Prostate gland (tissue), 2 donors: ENCODE data around the gene TPX2. TPM values are rescaled to one million over a fixed set of nuclear protein-coding genes. Genes with fewer than 3 reads are reported as not detected.

Experiments
- DNase-seq: peaks from one replicate; pipeline ENCODE4 v3.0.0-alpha.2; 2019; ENCODE audit warnings: low spot score
- H3K27ac ChIP-seq, 2 donors: fragments of 200-600 bp; sonication (generic); 2 replicates each; pipeline ENCODE4 v1.5.1; 2017 to 2019
- H3K27me3 ChIP-seq: fragments of 200-600 bp; sonication (generic); replicated peaks from 2 replicates; pipeline ENCODE4 v1.5.1; 2019; ENCODE audit not compliant: insufficient read depth
- H3K36me3 ChIP-seq, 2 donors: fragments of 200-600 bp; sonication (generic); 1 replicate in 1 of 2; 2 replicates in 1 of 2; pipeline versions ENCODE4 v1.5.1 to v1.8.1; 2017 to 2019
- H3K4me1 ChIP-seq: fragments of 200-600 bp; sonication (generic); replicated peaks from 2 replicates; pipeline ENCODE4 v1.5.1; 2019
- H3K4me3 ChIP-seq, 2 donors: fragments of 200-600 bp; sonication (generic); 2 replicates each; pipeline ENCODE4 v1.5.1; 2017 to 2019
- H3K9me3 ChIP-seq: fragments of 200-600 bp; sonication (generic); 2 replicates; pipeline ENCODE4 v1.5.1; 2017
- POLR2A ChIP-seq: fragments of 450-650 bp; IDR thresholded peaks from one replicate; pipeline ENCODE4 v1.6.1; 2016; ENCODE audit warnings: antibody characterized with exemption, mild to moderate bottlenecking
- POLR2AphosphoS5 ChIP-seq: sonication (generic); formaldehyde crosslinking; IDR thresholded peaks from one replicate; pipeline ENCODE4 v1.6.1; 2017; ENCODE audit warnings: antibody characterized with exemption
- WGBS: methylation state at CpG from one replicate; pipeline ENCODE4 v1.1.5; 2018; 5-methylcytosine and 5-hydroxymethylcytosine counted together
- intact Hi-C: fragments of 100-400 bp; cut with DNase I; formaldehyde crosslinking; loops from one replicate; pipeline ENCODE4 v1.14.2; 2022
- total RNA-seq, 2 donors: library from RNA; depleted of rRNA; stranded (reverse); fragments of >200 nt; gene quantifications; one replicate each; pipeline ENCODE4 v1.1.0, GENCODE V29; 2016
- TF ChIP-seq, protein P1 (sequence below), 4 experiments: fragments of 200-600 bp in 2 of 4; fragments of 450-650 bp in 2 of 4; sonication (generic) in 2 of 4; IDR thresholded peaks; 1 replicate in 3 of 4; 2 replicates in 1 of 4; pipeline ENCODE4 v1.5.1; 2016 to 2019; ENCODE audit warnings: antibody characterized with exemption in 4 of 4, mild to moderate bottlenecking in 2 of 4, moderate library complexity in 2 of 4

The TPX2 gene
- total RNA-seq, 2 donors from 2014 or later = 1.4 to 23.2 TPM

DNA sequence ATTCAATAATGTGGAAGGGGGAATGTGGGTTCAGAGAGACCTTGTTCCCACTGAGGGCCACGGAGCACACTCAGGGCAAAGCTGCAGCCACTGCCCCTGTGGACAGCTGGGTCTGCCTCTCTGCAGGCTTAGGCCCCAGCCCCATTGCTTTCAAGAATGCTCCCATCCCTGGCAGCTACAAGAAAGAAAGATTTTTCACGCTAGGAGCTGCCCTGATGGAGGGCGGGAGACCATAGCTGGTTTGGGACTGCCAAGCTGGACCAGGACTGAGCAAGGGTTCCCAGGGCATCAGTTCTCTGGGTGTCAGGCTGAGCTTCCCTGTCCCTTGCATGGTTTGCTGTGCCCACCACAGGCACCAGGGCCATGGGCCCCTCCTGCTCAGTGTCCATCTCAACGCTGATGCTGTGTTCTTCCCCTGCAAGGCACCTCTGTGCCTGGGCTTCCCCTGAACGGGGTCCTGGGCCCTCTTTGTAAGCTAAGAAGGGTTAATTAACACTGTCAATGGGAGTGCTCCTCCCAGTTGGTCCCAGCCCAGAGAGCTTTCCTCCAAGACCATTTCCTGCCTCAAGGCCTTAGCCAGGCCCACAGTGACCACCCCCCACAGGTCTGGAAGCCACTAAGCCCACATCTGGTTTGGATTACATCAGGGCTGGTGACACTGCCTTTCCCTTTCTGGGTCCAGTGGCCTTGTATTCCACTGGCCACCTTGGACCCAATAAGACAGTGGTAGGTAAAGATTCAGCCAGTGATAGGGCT is 97.9 kb downstream of the TPX2 start:
- H3K4me1 ChIP-seq = no peaks in the 10 kb centered on the region
- WGBS = 74% methylated on average over 5 of the region's 5 CpGs
- no peak for DNase-seq

DNA sequence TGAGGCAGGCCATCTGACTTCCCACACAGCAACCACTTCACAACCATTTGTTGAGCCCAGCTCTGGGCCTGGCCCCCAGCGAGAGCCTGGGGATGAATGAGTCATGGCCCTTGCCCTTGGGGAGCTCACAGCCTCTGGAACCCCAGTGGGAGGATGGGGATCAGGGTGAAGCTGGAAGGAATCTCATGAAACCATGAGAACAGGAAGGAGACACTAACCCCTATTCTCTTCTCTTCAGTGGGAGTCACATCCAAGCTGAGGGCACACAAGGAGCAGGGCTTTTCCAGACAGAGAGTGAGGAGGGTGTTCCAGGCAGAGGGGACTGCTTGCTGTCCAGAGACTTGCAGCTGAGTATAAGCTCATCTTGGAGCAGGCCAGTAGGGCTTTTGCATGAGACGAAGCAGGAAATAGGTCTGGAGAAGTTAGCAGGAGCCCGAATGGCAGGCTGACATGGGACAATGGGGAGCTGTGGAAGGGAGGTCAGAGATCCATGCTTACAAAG is 98.9 kb downstream of the TPX2 start:
- intact Hi-C loops = no loop called here
- WGBS = 65% methylated on average over 3 of the region's 3 CpGs
- DNase-seq = no peak
- Histone ChIP-seq H3K4me1 (no peaks in the 10 kb centered on the region), H3K27ac (no peak overlapping the region), H3K27me3 (no peaks in the 10 kb centered on the region), H3K9me3 (no peaks in the 10 kb centered on the region), H3K36me3 (no peaks in the 10 kb centered on the region), H3K4me3 (no peak overlapping the region)
- TF ChIP-seq POLR2AphosphoS5 (no peak), POLR2A (no peak)
- TF ChIP-seq, protein P1, sequence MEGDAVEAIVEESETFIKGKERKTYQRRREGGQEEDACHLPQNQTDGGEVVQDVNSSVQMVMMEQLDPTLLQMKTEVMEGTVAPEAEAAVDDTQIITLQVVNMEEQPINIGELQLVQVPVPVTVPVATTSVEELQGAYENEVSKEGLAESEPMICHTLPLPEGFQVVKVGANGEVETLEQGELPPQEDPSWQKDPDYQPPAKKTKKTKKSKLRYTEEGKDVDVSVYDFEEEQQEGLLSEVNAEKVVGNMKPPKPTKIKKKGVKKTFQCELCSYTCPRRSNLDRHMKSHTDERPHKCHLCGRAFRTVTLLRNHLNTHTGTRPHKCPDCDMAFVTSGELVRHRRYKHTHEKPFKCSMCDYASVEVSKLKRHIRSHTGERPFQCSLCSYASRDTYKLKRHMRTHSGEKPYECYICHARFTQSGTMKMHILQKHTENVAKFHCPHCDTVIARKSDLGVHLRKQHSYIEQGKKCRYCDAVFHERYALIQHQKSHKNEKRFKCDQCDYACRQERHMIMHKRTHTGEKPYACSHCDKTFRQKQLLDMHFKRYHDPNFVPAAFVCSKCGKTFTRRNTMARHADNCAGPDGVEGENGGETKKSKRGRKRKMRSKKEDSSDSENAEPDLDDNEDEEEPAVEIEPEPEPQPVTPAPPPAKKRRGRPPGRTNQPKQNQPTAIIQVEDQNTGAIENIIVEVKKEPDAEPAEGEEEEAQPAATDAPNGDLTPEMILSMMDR (IDR thresholded peaks at IDR 0.05) = no peak

More for the DNA sequence above, 97.9 kb downstream of the TPX2 start:
- no peak overlapping the region for H3K4me3 ChIP-seq
- no peaks in the 10 kb centered on the region for H3K27me3 ChIP-seq
- TF ChIP-seq, protein P1 (IDR thresholded peaks at IDR 0.05) = no peak
- TF ChIP-seq POLR2AphosphoS5 = no peak
- TF ChIP-seq POLR2A = no peak
- H3K9me3 ChIP-seq = no peaks in the 10 kb centered on the region
- H3K36me3 ChIP-seq = no peaks in the 10 kb centered on the region
- no peak overlapping the region for H3K27ac ChIP-seq
- intact Hi-C loops = no loop called here

DNA sequence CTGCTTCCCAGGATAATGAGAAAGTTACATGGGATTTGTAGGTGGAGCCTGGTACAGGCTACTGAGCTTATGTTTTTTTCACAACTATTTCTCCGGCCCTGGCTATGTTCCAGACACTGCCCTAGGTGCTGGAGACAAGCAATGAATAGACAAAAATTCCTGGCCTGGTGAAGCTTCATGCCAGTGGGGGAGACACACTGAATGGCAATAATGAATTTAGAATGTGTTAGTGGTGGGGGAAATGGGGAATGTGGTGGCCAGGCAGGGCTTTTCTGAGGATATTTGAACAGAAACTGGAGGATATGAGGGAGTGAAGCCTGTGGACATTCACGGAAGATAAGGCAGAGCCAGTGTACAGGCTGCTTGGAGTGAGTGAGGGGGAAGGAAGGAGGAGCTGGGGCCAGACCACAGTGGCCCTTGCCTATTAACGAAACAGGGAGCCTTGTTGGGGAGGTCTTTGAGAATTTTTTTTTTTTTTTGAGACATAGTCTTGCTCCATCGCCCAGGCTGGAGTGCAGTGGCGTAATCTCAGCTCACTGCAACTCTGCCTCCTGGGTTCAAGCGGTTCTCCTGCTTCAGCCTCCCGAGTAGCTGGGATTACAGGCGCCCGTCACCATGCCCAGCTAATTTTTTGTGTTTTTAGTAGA is 99.7 kb downstream of the TPX2 start:
- intact Hi-C loops = no loop called here
- WGBS = 84% methylated on average over 9 of the region's 9 CpGs
- no peak for DNase-seq
- Histone ChIP-seq H3K4me1 (no peaks in the 10 kb centered on the region), H3K36me3 (no peaks in the 10 kb centered on the region), H3K27me3 (no peaks in the 10 kb centered on the region), H3K27ac (no peak overlapping the region), H3K9me3 (no peaks in the 10 kb centered on the region), H3K4me3 (no peak overlapping the region)
- TF ChIP-seq POLR2A = no peak
- TF ChIP-seq, protein P1 (IDR thresholded peaks at IDR 0.05) = no peak
- TF ChIP-seq POLR2AphosphoS5 = no peak

DNA sequence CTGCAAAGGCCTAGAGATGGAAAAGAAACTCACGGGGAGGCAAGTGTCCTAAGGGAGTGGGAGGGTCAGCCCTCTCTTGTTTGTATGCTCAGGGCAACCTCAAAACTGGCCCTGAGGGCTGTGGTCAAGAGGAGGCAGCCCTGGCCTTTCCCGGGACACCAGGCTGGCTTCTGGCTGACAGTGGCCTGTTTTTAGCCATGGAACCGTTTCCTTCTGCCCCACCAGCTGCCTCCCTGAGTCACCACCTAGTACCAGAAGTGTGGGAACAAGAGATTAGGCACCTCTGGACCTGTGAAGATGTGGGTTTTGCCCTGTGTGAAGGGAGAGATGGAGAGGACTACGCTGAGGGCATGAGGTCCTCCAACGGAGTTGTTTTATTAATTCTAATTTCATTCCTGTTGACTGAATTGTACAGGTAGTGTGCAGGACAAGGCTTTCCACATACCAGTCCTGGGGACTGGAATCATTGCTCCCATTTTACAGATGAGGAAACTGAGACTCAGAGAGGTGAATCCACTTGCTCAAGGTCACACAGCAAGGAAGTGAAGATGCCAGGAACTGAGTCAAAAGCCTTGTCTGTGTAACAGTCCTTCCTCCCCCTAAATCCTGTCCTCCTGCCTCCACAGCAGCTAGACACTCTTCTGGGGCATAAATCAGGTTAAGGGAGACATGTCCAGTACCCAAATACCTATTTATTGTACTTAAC is 100.8 kb downstream of the TPX2 start:
- intact Hi-C loops = no loop called here
- no peak for DNase-seq
- Histone ChIP-seq H3K9me3 (no peaks in the 10 kb centered on the region), H3K27ac (no peak overlapping the region), H3K4me3 (no peak overlapping the region), H3K4me1 (no peaks in the 10 kb centered on the region), H3K36me3 (no peaks in the 10 kb centered on the region), H3K27me3 (no peaks in the 10 kb centered on the region)
- no peak for TF ChIP-seq POLR2A
- no peak for TF ChIP-seq POLR2AphosphoS5
- TF ChIP-seq, protein P1 (IDR thresholded peaks at IDR 0.05) = no peak
- 83% methylated on average over 5 of the region's 5 CpGs for WGBS
